ENCODE data around the gene BCL2L2. TPM values are rescaled to one million over a fixed set of nuclear protein-coding genes. Genes with fewer than 3 reads are reported as not detected.
"Not testable (repeated sequence)": the region's sequence is repeated elsewhere in the genome, so short reads cannot be mapped to it uniquely, and the experiment has no call there.

Gene BCL2L2
- total RNA-seq, 1 experiment from 2014 or later = 18.3 TPM

DNA sequence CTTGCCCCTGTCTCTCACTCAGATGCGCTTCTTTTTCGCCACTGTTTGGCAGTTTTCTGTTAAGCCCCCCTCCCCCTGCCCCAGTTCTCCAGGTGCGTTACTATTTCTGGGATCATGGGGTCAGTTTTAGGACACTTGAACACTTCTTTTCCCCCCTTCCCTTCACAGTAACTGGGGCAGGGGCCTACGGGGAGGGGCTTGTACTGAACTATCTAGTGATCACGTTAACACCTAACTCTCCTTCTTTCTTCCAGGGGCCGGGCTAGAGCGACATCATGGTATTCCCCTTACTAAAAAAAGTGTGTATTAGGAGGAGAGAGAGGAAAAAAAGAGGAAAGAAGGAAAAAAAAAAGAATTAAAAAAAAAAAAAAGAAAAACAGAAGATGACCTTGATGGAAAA lies 18.4 kb downstream of the BCL2L2 start:
- no peak for DNase-seq
- Histone ChIP-seq H3K4me3 (ENCODE audit: low read length) (no peak overlapping the region), H3K9me2 (replicated peaks; ENCODE audit: insufficient read depth, low read length) (no peaks in the 10 kb centered on the region), H2AFZ (ENCODE audit: low read length) (no peak overlapping the region), H4K20me1 (ENCODE audit: insufficient read depth, low read depth, low read length) (peaks cover 6% of the 10 kb centered on the region; the same call in 1 of the 2 replicates), H3K27ac (ENCODE audit: low read length) (no peak overlapping the region), H3K36me3 (ENCODE audit: insufficient read depth, low read length) (peaks cover 28% of the 10 kb centered on the region), H3K4me2 (ENCODE audit: low read depth, low read length, poor library complexity, severe bottlenecking) (no peak overlapping the region), H3K27me3 (ENCODE audit: low read length) (no peaks in the 10 kb centered on the region), H3K9me3 (ENCODE audit: low read length) (no peaks in the 10 kb centered on the region), H3K9ac (ENCODE audit: low read length) (no peak overlapping the region), H3K4me1 (ENCODE audit: low read length) (peaks cover 31% of the 10 kb centered on the region), H3K79me2 (ENCODE audit: low read length) (peaks cover 30% of the 10 kb centered on the region)

DNA sequence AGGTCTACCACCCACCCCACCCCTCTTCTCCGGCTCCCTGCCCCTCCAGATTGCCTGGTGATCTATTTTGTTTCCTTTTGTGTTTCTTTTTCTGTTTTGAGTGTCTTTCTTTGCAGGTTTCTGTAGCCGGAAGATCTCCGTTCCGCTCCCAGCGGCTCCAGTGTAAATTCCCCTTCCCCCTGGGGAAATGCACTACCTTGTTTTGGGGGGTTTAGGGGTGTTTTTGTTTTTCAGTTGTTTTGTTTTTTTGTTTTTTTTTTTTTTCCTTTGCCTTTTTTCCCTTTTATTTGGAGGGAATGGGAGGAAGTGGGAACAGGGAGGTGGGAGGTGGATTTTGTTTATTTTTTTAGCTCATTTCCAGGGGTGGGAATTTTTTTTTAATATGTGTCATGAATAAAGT lies 19.1 kb downstream of the BCL2L2 start:
- H3K4me3 ChIP-seq (ENCODE audit: low read length); H3K27ac ChIP-seq (ENCODE audit: low read length); DNase-seq; H4K20me1 ChIP-seq (ENCODE audit: insufficient read depth, low read depth, low read length); H3K4me2 ChIP-seq (ENCODE audit: low read depth, low read length, poor library complexity, severe bottlenecking); H3K27me3 ChIP-seq (ENCODE audit: low read length); H3K9me2 ChIP-seq (replicated peaks; ENCODE audit: insufficient read depth, low read length); H3K9me3 ChIP-seq (ENCODE audit: low read length); H3K9ac ChIP-seq (ENCODE audit: low read length); H2AFZ ChIP-seq (ENCODE audit: low read length): not testable (repeated sequence)
- Histone ChIP-seq H3K4me1 (ENCODE audit: low read length) (peaks cover 23% of the 10 kb centered on the region), H3K36me3 (ENCODE audit: insufficient read depth, low read length) (peaks cover 28% of the 10 kb centered on the region), H3K79me2 (ENCODE audit: low read length) (peaks cover 26% of the 10 kb centered on the region)

DNA sequence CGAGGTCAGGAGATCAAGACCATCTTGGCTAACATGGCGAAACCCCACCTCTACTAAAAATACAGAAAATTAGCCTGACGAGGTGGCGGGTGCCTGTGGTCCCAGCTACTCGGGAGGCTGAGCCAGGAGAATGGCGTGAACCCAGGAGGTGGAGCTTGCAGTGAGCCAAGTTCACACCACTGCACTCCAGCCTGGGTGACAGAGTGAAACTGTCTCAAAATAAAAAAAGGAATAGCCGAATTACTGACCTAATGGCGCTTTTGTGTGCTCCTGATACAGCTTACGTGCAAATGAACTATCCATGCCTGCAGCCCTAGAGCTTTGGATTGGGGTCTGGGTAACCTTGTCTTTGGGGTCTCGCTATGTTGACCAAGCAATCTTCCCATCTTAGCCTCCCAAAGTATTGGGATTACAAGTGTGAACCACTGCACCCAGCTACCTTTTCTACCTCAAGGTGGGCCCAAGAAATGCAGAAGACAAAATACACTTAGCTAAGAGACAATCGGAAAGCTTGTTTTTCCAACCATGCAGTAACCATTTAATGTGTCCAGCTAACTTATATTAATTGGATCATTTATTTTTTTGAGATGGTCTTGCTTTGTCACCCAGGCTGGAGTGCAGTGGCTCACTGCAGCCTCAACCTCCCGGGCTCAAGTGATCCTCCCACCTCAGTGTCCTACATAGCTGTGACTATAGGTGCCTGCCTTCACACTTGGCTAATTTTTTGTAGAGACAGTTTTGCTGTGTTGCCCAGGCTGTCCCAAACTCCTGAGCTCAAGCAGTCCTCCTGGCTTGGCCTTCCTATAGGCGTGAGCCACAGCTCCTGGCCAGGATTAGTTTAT lies 20.1 kb downstream of the BCL2L2 start:
- no peak overlapping the region for H3K4me3 ChIP-seq (ENCODE audit: low read length)
- no peaks in the 10 kb centered on the region for H3K9me2 ChIP-seq (replicated peaks; ENCODE audit: insufficient read depth, low read length)
- peaks cover 6% of the 10 kb centered on the region; the same call in 1 of the 2 replicates for H4K20me1 ChIP-seq (ENCODE audit: insufficient read depth, low read depth, low read length)
- H3K4me1 ChIP-seq (ENCODE audit: low read length) = peaks cover 23% of the 10 kb centered on the region
- H3K9me3 ChIP-seq (ENCODE audit: low read length) = no peaks in the 10 kb centered on the region
- no peak overlapping the region for H3K4me2 ChIP-seq (ENCODE audit: low read depth, low read length, poor library complexity, severe bottlenecking)
- peak; percentile 67 for DNase-seq
- no peak overlapping the region for H2AFZ ChIP-seq (ENCODE audit: low read length)
- H3K36me3 ChIP-seq (ENCODE audit: insufficient read depth, low read length) = peaks cover 28% of the 10 kb centered on the region
- H3K9ac ChIP-seq (ENCODE audit: low read length) = no peak overlapping the region
- H3K27ac ChIP-seq (ENCODE audit: low read length) = peak overlapping the region; percentile 2; the same call in 1 of the 2 replicates
- H3K27me3 ChIP-seq (ENCODE audit: low read length) = no peaks in the 10 kb centered on the region
- peaks cover 23% of the 10 kb centered on the region for H3K79me2 ChIP-seq (ENCODE audit: low read length)

DNA sequence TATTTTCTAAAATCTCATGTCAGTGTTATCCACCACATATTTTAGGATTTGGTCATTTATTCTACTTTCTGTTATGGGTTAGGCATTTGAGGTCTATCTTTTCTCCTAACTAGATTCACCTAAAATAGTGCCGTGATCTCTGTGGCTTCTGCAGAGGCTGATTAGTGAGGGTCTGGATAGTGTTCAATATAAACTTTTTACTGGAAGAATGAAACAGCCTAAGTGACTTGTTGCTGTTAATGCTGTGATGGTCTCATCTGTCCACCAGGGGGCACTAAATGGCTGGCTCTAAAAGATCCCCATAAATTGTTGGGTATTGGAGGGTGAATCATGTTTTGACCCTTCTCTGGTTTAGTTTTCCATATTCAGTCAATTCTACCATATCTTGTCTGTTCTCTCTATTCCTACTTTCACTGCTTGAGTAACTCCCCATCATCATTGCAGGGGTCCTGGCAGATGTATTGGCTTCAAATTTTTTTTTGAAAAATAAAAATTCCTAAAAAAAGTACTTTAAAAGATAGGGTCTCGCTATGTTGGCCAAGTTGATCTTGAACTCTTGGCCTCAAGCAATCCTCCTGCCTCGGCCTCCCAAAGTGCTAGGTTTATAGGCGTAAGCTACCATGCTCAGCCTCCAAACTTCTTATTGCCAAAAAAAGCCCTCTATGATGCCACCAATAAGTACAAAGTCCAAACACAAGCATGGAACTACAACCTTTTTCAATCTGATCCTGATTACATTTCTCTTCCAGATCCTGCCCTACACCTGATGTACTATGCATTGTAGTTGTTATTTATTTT lies 21.5 kb downstream of the BCL2L2 start:
- peaks cover 16% of the 10 kb centered on the region for H3K4me1 ChIP-seq (ENCODE audit: low read length)
- no peak overlapping the region for H3K4me2 ChIP-seq (ENCODE audit: low read depth, low read length, poor library complexity, severe bottlenecking)
- H3K4me3 ChIP-seq (ENCODE audit: low read length) = no peak overlapping the region
- H3K79me2 ChIP-seq (ENCODE audit: low read length) = peaks cover 9% of the 10 kb centered on the region
- H3K9ac ChIP-seq (ENCODE audit: low read length) = no peak overlapping the region
- H3K9me2 ChIP-seq (replicated peaks; ENCODE audit: insufficient read depth, low read length) = no peaks in the 10 kb centered on the region
- H3K27me3 ChIP-seq (ENCODE audit: low read length) = no peaks in the 10 kb centered on the region
- peak; percentile 93 for DNase-seq
- H3K36me3 ChIP-seq (ENCODE audit: insufficient read depth, low read length) = peaks cover 20% of the 10 kb centered on the region
- H4K20me1 ChIP-seq (ENCODE audit: insufficient read depth, low read depth, low read length) = no peaks in the 10 kb centered on the region
- H3K27ac ChIP-seq (ENCODE audit: low read length) = no peak overlapping the region
- H3K9me3 ChIP-seq (ENCODE audit: low read length) = no peaks in the 10 kb centered on the region
- no peak overlapping the region for H2AFZ ChIP-seq (ENCODE audit: low read length)

DNA sequence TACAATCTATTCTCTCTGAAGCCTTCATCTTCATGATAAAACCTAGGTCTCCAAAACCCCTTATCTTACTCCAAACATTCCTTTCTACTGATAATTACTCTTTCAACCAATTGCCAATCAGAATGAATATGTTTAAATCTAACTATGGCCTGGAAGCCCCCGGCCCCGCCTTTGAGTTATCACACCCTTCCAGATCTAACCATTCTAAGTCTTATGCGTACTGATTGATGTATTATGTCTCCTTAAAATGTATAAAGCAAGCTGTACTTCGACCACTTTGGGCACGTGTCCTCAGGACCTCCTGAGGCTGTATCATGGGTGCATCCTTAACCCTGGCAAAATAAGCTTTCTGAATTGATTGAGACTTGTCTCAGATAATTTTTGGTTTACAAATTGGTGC lies 29.0 kb downstream of the BCL2L2 start:
- no peaks in the 10 kb centered on the region for H3K4me1 ChIP-seq (ENCODE audit: low read length)
- 0 out of 2 replicates have a peak, but pooled peaks cover 2% of the 10 kb centered on the region for H3K27me3 ChIP-seq (ENCODE audit: low read length)
- H3K9me2 ChIP-seq (replicated peaks; ENCODE audit: insufficient read depth, low read length) = no peaks in the 10 kb centered on the region
- H3K4me2 ChIP-seq (ENCODE audit: low read depth, low read length, poor library complexity, severe bottlenecking) = no peak overlapping the region
- H3K27ac ChIP-seq (ENCODE audit: low read length) = no peak overlapping the region
- no peak for DNase-seq
- H3K9me3 ChIP-seq (ENCODE audit: low read length) = peaks cover 11% of the 10 kb centered on the region; the same call in 1 of the 2 replicates
- no peaks in the 10 kb centered on the region for H3K36me3 ChIP-seq (ENCODE audit: insufficient read depth, low read length)
- no peak overlapping the region for H2AFZ ChIP-seq (ENCODE audit: low read length)
- no peak overlapping the region for H3K9ac ChIP-seq (ENCODE audit: low read length)
- H3K4me3 ChIP-seq (ENCODE audit: low read length) = no peak overlapping the region
- no peaks in the 10 kb centered on the region for H4K20me1 ChIP-seq (ENCODE audit: insufficient read depth, low read depth, low read length)
- H3K79me2 ChIP-seq (ENCODE audit: low read length) = no peaks in the 10 kb centered on the region

DNA sequence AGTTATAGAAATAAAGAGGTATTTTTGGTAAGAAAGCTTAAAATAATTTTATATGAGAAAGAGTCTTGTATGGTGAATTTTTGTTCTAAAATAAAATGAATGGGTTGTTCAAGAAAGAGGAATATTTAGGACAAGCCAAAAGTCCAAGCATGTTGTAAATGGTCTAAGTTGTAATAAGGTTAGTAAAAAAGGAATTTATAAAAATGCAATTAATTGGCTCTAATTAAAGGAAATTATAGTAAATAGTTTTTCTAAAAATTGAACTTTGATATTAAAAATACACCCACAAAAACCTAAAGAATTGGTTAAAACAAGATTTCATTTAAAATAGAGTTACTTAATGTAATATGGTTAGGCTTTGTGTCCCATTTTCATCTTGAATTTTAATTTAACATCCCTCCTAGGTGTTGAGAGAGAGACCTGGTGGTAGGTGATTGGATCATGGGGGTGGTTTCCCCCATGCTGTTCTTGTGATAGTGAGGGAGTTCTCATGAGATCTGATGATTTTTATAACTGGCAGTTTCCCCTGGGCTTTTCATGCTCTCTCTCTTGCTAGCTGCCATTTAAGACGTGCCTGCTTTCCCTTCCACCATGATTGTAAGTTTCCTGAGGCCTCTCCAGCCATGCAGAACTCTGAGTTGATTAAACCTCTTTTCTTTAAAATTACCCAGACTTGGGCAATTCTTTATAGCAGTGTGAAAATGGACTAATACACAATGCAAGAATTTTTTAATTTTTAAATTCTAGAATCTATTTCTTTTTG lies 33.1 kb downstream of the BCL2L2 start:
- no peak overlapping the region for H3K9ac ChIP-seq (ENCODE audit: low read length)
- no peaks in the 10 kb centered on the region for H3K4me1 ChIP-seq (ENCODE audit: low read length)
- no peak overlapping the region for H3K4me2 ChIP-seq (ENCODE audit: low read depth, low read length, poor library complexity, severe bottlenecking)
- H3K9me2 ChIP-seq (replicated peaks; ENCODE audit: insufficient read depth, low read length) = no peaks in the 10 kb centered on the region
- H3K79me2 ChIP-seq (ENCODE audit: low read length) = no peaks in the 10 kb centered on the region
- 0 out of 2 replicates have a peak, but pooled peaks cover 2% of the 10 kb centered on the region for H3K27me3 ChIP-seq (ENCODE audit: low read length)
- no peak overlapping the region for H2AFZ ChIP-seq (ENCODE audit: low read length)
- H3K36me3 ChIP-seq (ENCODE audit: insufficient read depth, low read length) = no peaks in the 10 kb centered on the region
- no peak overlapping the region for H3K27ac ChIP-seq (ENCODE audit: low read length)
- H4K20me1 ChIP-seq (ENCODE audit: insufficient read depth, low read depth, low read length) = no peaks in the 10 kb centered on the region
- peaks cover 12% of the 10 kb centered on the region; the same call in 1 of the 2 replicates for H3K9me3 ChIP-seq (ENCODE audit: low read length)
- H3K4me3 ChIP-seq (ENCODE audit: low read length) = no peak overlapping the region
- DNase-seq = no peak

DNA sequence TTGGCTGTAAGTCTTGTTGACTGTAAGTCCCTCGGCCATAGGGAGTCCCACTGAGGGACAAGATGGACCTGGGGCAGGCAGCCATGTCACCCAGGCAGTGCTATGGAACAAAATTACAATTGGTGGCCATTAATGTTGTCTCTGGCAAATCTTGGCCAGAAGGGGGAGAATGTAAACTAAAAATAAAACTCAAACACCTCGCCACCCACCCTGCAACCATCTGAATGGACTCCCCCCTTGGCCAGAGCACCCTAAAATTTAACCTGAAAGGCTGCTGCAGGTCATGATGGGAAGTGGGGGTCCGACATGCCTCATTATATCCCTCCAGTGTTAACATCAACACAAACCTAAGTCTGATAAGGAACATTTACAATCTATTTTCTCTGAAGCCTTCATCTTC lies 37.8 kb downstream of the BCL2L2 start:
- H3K9me3 ChIP-seq (ENCODE audit: low read length) = peaks cover 5% of the 10 kb centered on the region; the same call in 1 of the 2 replicates
- no peak for DNase-seq
- no peak overlapping the region for H3K9ac ChIP-seq (ENCODE audit: low read length)
- H3K4me1 ChIP-seq (ENCODE audit: low read length) = no peaks in the 10 kb centered on the region
- no peak overlapping the region for H3K4me2 ChIP-seq (ENCODE audit: low read depth, low read length, poor library complexity, severe bottlenecking)
- no peaks in the 10 kb centered on the region for H3K79me2 ChIP-seq (ENCODE audit: low read length)
- H3K36me3 ChIP-seq (ENCODE audit: insufficient read depth, low read length) = no peaks in the 10 kb centered on the region
- H4K20me1 ChIP-seq (ENCODE audit: insufficient read depth, low read depth, low read length) = no peaks in the 10 kb centered on the region
- no peak overlapping the region for H2AFZ ChIP-seq (ENCODE audit: low read length)
- H3K9me2 ChIP-seq (replicated peaks; ENCODE audit: insufficient read depth, low read length) = no peaks in the 10 kb centered on the region
- no peak overlapping the region for H3K27ac ChIP-seq (ENCODE audit: low read length)
- H3K27me3 ChIP-seq (ENCODE audit: low read length) = 0 out of 2 replicates have a peak, but pooled peaks cover 2% of the 10 kb centered on the region
- H3K4me3 ChIP-seq (ENCODE audit: low read length) = no peak overlapping the region

Measured in Karpas-422 (cell line).